ENCODE results near the gene KIAA1328.

GRCh38 chr18:36839835-36840234, 10.9 kb downstream of the KIAA1328 start:
- TF ChIP-seq TEAD4 (IDR thresholded peaks at IDR 0.05; ENCODE audit: borderline replicate concordance, insufficient read depth), result no peak
- TF ChIP-seq TAF1 (IDR thresholded peaks at IDR 0.05; ENCODE audit: borderline replicate concordance, low read depth, low read length), result no peak
- no peak for TF ChIP-seq CTCF (IDR thresholded peaks at IDR 0.05)
- TF ChIP-seq USF2 (IDR thresholded peaks at IDR 0.05; ENCODE audit: borderline replicate concordance, low read depth, low read length), result no peak
- no peak for TF ChIP-seq GABPA (IDR thresholded peaks at IDR 0.05; ENCODE audit: low read depth)
- TF ChIP-seq POLR2AphosphoS5 (IDR thresholded peaks at IDR 0.05; ENCODE audit: low read depth, low read length), result no peak
- no peak for TF ChIP-seq MAX (IDR thresholded peaks at IDR 0.05; ENCODE audit: low read depth)
- TF ChIP-seq SMC3 (IDR thresholded peaks at IDR 0.05; ENCODE audit: low read depth, low read length), result no peak
- no peak for TF ChIP-seq GATA2 (CRISPR knock-in tag; IDR thresholded peaks at IDR 0.05)
- TF ChIP-seq USF1 (IDR thresholded peaks at IDR 0.05; ENCODE audit: borderline replicate concordance, low read depth), result no peak
- no peak for TF ChIP-seq CHD2 (IDR thresholded peaks at IDR 0.05; ENCODE audit: low read length, partially characterized antibody)
- TF ChIP-seq RAD21 (IDR thresholded peaks at IDR 0.05; ENCODE audit: low read length), result no peak
- TF ChIP-seq NFIC (IDR thresholded peaks at IDR 0.05; ENCODE audit: borderline replicate concordance), result no peak

All from SK-N-SH (cell line).